HepG2 (cell line): ENCODE results near the gene TGM5. TPM values are rescaled to one million over a fixed set of nuclear protein-coding genes. Genes with fewer than 3 reads are reported as not detected.

ENCODE experiments used
- ATAC-seq: fragments of 200-7000 bp; cut with Tn5 transposase; 3 replicates; pipeline ENCODE4 v1.9.1; 2020; ENCODE audit warnings: mild to moderate bottlenecking, moderate library complexity
- BruUV-seq: library from RNA; stranded (reverse); fragments of 400-500 nt; replicated peaks from 2 replicates; lab custom pipeline; 2021; lab: Mats Ljungman, UMichigan
- CTCF ChIA-PET: fragments of 300-600 bp; formaldehyde crosslinking; extraction: SDS; loops from one replicate; lab custom pipeline; 2021; ENCODE audit warnings: low total read pairs, inconsistent platforms, low intra/inter-chr PET ratio; lab: Yijun Ruan, JAX
- POLR2A ChIA-PET: fragments of 350-600 bp; sonication (Branson Sonifier 250); formaldehyde crosslinking; loops from one replicate; lab custom pipeline; 2020; ENCODE audit warnings: antibody characterized with exemption, inconsistent platforms; lab: Yijun Ruan, JAX
- DNase-seq: peaks from one replicate; pipeline ENCODE4 v3.0.0-alpha.2; 2015; ENCODE audit warnings: low spot score
- FAIRE-seq: peaks from 3 replicates; lab custom pipeline; 2011; peaks lifted over from hg19 to GRCh38; lab: Jason Lieb, UNC
- H2AFZ ChIP-seq: one replicate; pipeline ENCODE4 v1.6.1; 2011; ENCODE audit warnings: low read length, inconsistent platforms
- H3K27ac ChIP-seq: fragments of 300-600 bp; 3 replicates; pipeline ENCODE4 v1.8.0; 2011; ENCODE audit warnings: mixed run types, mild to moderate bottlenecking, mixed read lengths, low read length, inconsistent platforms; ENCODE audit not compliant: insufficient read depth; ENCODE audit errors: extremely low read length
- H3K27me3 ChIP-seq, 2 experiments: fragments of 200-600 bp in 1 of 2; 2 replicates in 1 of 2; 3 replicates in 1 of 2; pipeline versions ENCODE4 v1.6.0 to v1.8.0; 2011; ENCODE audit warnings: low read length in 2 of 2, mild to moderate bottlenecking in 2 of 2, moderate library complexity in 2 of 2, inconsistent platforms in 1 of 2; ENCODE audit not compliant: insufficient read depth in 2 of 2, control insufficient read depth in 1 of 2
- H3K36me3 ChIP-seq, 2 experiments: fragments of 200-600 bp in 1 of 2; replicated peaks in 1 of 2; 2 replicates in 1 of 2; 3 replicates in 1 of 2; pipeline versions ENCODE4 v1.5.1 to v1.8.0; 2011; ENCODE audit warnings: low read length in 2 of 2, inconsistent platforms in 1 of 2; ENCODE audit not compliant: insufficient read depth in 2 of 2, control insufficient read depth in 1 of 2
- H3K4me1 ChIP-seq: 2 replicates; pipeline ENCODE4 v1.5.1; 2012; ENCODE audit warnings: low read length, inconsistent platforms; ENCODE audit not compliant: insufficient read depth
- H3K4me2 ChIP-seq: 2 replicates; pipeline ENCODE4 v1.6.0; 2011; ENCODE audit warnings: low read depth, low read length, inconsistent platforms
- H3K4me3 ChIP-seq, 3 experiments: fragments of 200-600 bp in 1 of 3; sonication (generic), shearing (Covaris generic) in 1 of 3; replicated peaks in 1 of 3; 2 replicates each; pipeline ENCODE4 v1.5.1; 2011 to 2016; ENCODE audit warnings: low read length in 3 of 3, inconsistent platforms in 2 of 3, low read depth in 2 of 3, mild to moderate bottlenecking in 2 of 3, control low read depth in 1 of 3, mixed read lengths in 1 of 3; ENCODE audit not compliant: insufficient read depth in 1 of 3
- H3K79me2 ChIP-seq: one replicate; pipeline ENCODE4 v1.6.1; 2011; ENCODE audit warnings: low read length, inconsistent platforms; ENCODE audit not compliant: insufficient read depth
- H3K9ac ChIP-seq: 2 replicates; pipeline ENCODE4 v1.6.0; 2011; ENCODE audit warnings: mild to moderate bottlenecking, low read depth, low read length, inconsistent platforms; ENCODE audit not compliant: insufficient read depth
- H3K9me3 ChIP-seq: 2 replicates; pipeline ENCODE4 v1.5.1; 2012; ENCODE audit warnings: mild to moderate bottlenecking, low read length
- H4K20me1 ChIP-seq: 2 replicates; pipeline ENCODE4 v1.6.0; 2011; ENCODE audit warnings: inconsistent platforms, mild to moderate bottlenecking, low read length, moderate library complexity; ENCODE audit not compliant: insufficient read depth
- NR2F1 ChIP-seq, 2 experiments: fragments of 450-650 bp in 1 of 2; formaldehyde crosslinking in 1 of 2; IDR thresholded peaks; 2 replicates each; pipeline versions ENCODE4 v1.5.0 to v1.6.1; 2016 to 2020; ENCODE audit warnings: mild to moderate bottlenecking in 1 of 2, missing compliant biosample characterization in 1 of 2, missing genetic modification reagents in 1 of 2, moderate library complexity in 1 of 2
- ZFP36 ChIP-seq: fragments of 150-350 bp; IDR thresholded peaks from 2 replicates; pipeline ENCODE4 v1.6.1; 2018; ENCODE audit warnings: borderline replicate concordance, low read length, low read depth; ENCODE audit not compliant: partially characterized antibody
- ZMYM2 ChIP-seq: sonication (generic); formaldehyde crosslinking; IDR thresholded peaks from 2 replicates; pipeline ENCODE4 v1.8.0; 2022; ENCODE audit warnings: mild to moderate bottlenecking, missing genetic modification reagents
- ZNF17 ChIP-seq: sonication (generic); formaldehyde crosslinking; IDR thresholded peaks from 2 replicates; pipeline ENCODE4 v1.5.0; 2020; ENCODE audit warnings: mild to moderate bottlenecking, missing genetic modification reagents
- ZNF234 ChIP-seq: sonication (generic); formaldehyde crosslinking; conservative IDR thresholded peaks from 2 replicates; pipeline ENCODE4 v1.5.1; 2020; ENCODE audit warnings: mild to moderate bottlenecking, missing genetic modification reagents
- ZNF282 ChIP-seq: fragments of 450-650 bp; IDR thresholded peaks from 2 replicates; pipeline ENCODE4 v1.6.1; 2018; ENCODE audit not compliant: partially characterized antibody
- ZNF451 ChIP-seq: sonication (generic); formaldehyde crosslinking; IDR thresholded peaks from 2 replicates; pipeline ENCODE4 v1.5.0; 2020; ENCODE audit warnings: mild to moderate bottlenecking, missing genetic modification reagents
- WGBS: methylation state at CpG from one replicate; pipeline ENCODE4 v1.1.6; 2017; ENCODE audit warnings: low lambda C conversion rate; 5-methylcytosine and 5-hydroxymethylcytosine counted together
- in situ Hi-C: cut with HindIII; loops from 2 replicates; pipeline ENCODE4 v1.10.0; 2017; ENCODE audit warnings: low pct_unique_long_range_greater_than_20kb; ENCODE audit not compliant: extremely low pct_ligation_motif_present
- intact Hi-C: fragments of 100-400 bp; cut with micrococcal nuclease; formaldehyde crosslinking; loops from one replicate; pipeline ENCODE4 v1.10.0; 2022; ENCODE audit not compliant: unreplicated experiment
- polyA plus RNA-seq, 8 experiments: library from polyadenylated mRNA; depleted of rRNA in 3 of 8; stranded (reverse) in 7 of 8; unstranded in 1 of 8; fragments of >200 nt; fragmentation: Illumina TruSeq in 4 of 8; extraction: Trizol in 4 of 8; gene quantifications; 2 replicates each; pipeline versions ENCODE4 v1.2.1 to v1.2.3, GENCODE V29; 2011 to 2016; ENCODE audit warnings: low read depth in 4 of 8, missing spikeins in 1 of 8, mixed read lengths in 1 of 8; ENCODE audit not compliant: insufficient read depth in 1 of 8
- total RNA-seq, 5 experiments: library from RNA; depleted of rRNA; stranded (reverse); fragments of >200 nt; fragmentation: Illumina TruSeq; extraction: Trizol; gene quantifications; 2 replicates each; pipeline ENCODE4 v1.2.3, GENCODE V29; 2016; ENCODE audit warnings: low read depth in 1 of 5
- TF ChIP-seq, protein P1 (sequence below): sonication (generic); formaldehyde crosslinking; IDR thresholded peaks from 2 replicates; pipeline ENCODE4; 2020; ENCODE audit warnings: missing genetic modification reagents, mild to moderate bottlenecking, borderline replicate concordance

Gene TGM5
- total and polyA plus RNA-seq, 2 of the 13 experiments (the other 11 are each of a cell fraction or from before 2014, with no cell fraction given) = 0.18 to 0.65 TPM

- H3K27me3 ChIP-seq = peaks cover 4 to 65% of the 10 kb centered on the region in 2 experiments; a peak in 4 of 5 replicates
- ATAC-seq (no peak), DNase-seq (no peak), FAIRE-seq (no peak)
- H3K79me2 ChIP-seq = no peaks in the 10 kb centered on the region
- intact Hi-C loops = no loop called here
- BruUV-seq = no TSS peak
- no peak overlapping the region for H3K4me3 ChIP-seq
- no peaks in the 10 kb centered on the region for H4K20me1 ChIP-seq
- ChIA-PET CTCF (no interaction called here), POLR2A (no interaction called here)
- no peak overlapping the region for H3K4me2 ChIP-seq
- H3K9ac ChIP-seq = no peak overlapping the region
- in situ Hi-C loops = loop anchor here (5.0 kb wide), 1 partner anchor 71 kb away; no protein-coding TSS in a partner anchor
- TF ChIP-seq ZNF17 (CRISPR knock-in tag) = no peak
- no peak for TF ChIP-seq ZNF451 (CRISPR knock-in tag)
- TF ChIP-seq NR2F1 (CRISPR knock-in tag; IDR thresholded peaks at IDR 0.05) = no peak
- no peak for TF ChIP-seq ZNF234 (CRISPR knock-in tag)
- TF ChIP-seq, protein P1, sequence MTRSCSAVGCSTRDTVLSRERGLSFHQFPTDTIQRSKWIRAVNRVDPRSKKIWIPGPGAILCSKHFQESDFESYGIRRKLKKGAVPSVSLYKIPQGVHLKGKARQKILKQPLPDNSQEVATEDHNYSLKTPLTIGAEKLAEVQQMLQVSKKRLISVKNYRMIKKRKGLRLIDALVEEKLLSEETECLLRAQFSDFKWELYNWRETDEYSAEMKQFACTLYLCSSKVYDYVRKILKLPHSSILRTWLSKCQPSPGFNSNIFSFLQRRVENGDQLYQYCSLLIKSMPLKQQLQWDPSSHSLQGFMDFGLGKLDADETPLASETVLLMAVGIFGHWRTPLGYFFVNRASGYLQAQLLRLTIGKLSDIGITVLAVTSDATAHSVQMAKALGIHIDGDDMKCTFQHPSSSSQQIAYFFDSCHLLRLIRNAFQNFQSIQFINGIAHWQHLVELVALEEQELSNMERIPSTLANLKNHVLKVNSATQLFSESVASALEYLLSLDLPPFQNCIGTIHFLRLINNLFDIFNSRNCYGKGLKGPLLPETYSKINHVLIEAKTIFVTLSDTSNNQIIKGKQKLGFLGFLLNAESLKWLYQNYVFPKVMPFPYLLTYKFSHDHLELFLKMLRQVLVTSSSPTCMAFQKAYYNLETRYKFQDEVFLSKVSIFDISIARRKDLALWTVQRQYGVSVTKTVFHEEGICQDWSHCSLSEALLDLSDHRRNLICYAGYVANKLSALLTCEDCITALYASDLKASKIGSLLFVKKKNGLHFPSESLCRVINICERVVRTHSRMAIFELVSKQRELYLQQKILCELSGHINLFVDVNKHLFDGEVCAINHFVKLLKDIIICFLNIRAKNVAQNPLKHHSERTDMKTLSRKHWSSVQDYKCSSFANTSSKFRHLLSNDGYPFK (CRISPR knock-in tag) = no peak
- TF ChIP-seq ZFP36 = no peak
- TF ChIP-seq ZNF282 = no peak
- no peak for TF ChIP-seq ZMYM2 (CRISPR knock-in tag)
- H2AFZ ChIP-seq = no peak overlapping the region
- 0% methylated on average over 4 of the region's 4 CpGs for WGBS
- no peak overlapping the region for H3K27ac ChIP-seq
- no peaks in the 10 kb centered on the region for H3K36me3 ChIP-seq
- no peaks in the 10 kb centered on the region for H3K9me3 ChIP-seq
- H3K4me1 ChIP-seq = no peaks in the 10 kb centered on the region
Observed at GRCh38 chr15:43277901-43278300, 11.2 kb upstream of the TGM5 start.
